Lung (tissue), 13 donors: ENCODE data around the gene WDPCP. TPM values are rescaled to one million over a fixed set of nuclear protein-coding genes. Genes with fewer than 3 reads are reported as not detected.
"Not testable (repeated sequence)": the region's sequence is repeated elsewhere in the genome, so short reads cannot be mapped to it uniquely, and the experiment has no call there.

ENCODE experiments used
- ATAC-seq: fragments of 200-7000 bp; cut with Tn5 transposase; one replicate; pipeline ENCODE4 v1.9.1; 2020; ENCODE audit warnings: moderate number of reproducible peaks; ENCODE audit not compliant: insufficient read depth, low FRiP score
- DNase-seq, 3 donors: peaks; one replicate each; pipeline ENCODE4 v3.0.0-alpha.2; 2013 to 2017
- H3K27ac ChIP-seq, 2 donors: one replicate each; pipeline ENCODE4 v1.5.1; 2013; ENCODE audit warnings: mild to moderate bottlenecking in 2 of 2, moderate library complexity in 2 of 2, control low read depth in 1 of 2, inconsistent platforms in 1 of 2, low read depth in 1 of 2, low read length in 1 of 2
- H3K27me3 ChIP-seq, 3 donors: one replicate each; pipeline ENCODE4 v1.5.1; 2013; ENCODE audit warnings: low read length in 2 of 3; ENCODE audit not compliant: control insufficient read depth in 3 of 3, insufficient read depth in 3 of 3
- H3K36me3 ChIP-seq, 4 donors: one replicate each; pipeline ENCODE4 v1.5.1; 2013; ENCODE audit warnings: low read length in 4 of 4, mild to moderate bottlenecking in 1 of 4, moderate library complexity in 1 of 4; ENCODE audit not compliant: control insufficient read depth in 4 of 4, insufficient read depth in 4 of 4
- H3K4me1 ChIP-seq, 5 donors: one replicate each; pipeline ENCODE4 v1.5.1; 2013; ENCODE audit warnings: low read length in 5 of 5, mild to moderate bottlenecking in 2 of 5, moderate library complexity in 1 of 5; ENCODE audit not compliant: control insufficient read depth in 5 of 5, insufficient read depth in 5 of 5
- H3K4me3 ChIP-seq: one replicate; pipeline ENCODE4 v1.5.1; 2013; ENCODE audit warnings: mild to moderate bottlenecking, control low read depth, moderate library complexity
- H3K9ac ChIP-seq, 2 donors: one replicate each; pipeline ENCODE4 v1.5.1; 2013; ENCODE audit warnings: low read length in 2 of 2, control low read depth in 1 of 2; ENCODE audit not compliant: insufficient read depth in 1 of 2
- H3K9me3 ChIP-seq, 4 donors: one replicate each; pipeline ENCODE4 v1.5.1; 2013; ENCODE audit warnings: low read length in 3 of 4, mild to moderate bottlenecking in 1 of 4, moderate library complexity in 1 of 4; ENCODE audit not compliant: control insufficient read depth in 4 of 4, insufficient read depth in 3 of 4
- CTCF ChIP-seq: IDR thresholded peaks from 2 replicates; pipeline ENCODE4 v1.5.1; 2012; ENCODE audit warnings: mild to moderate bottlenecking; ENCODE audit errors: control extremely low read depth, extremely low read depth
- WGBS, 2 donors: extraction: QIAGEN DNeasy Blood & Tissue Kit; methylation state at CpG; one replicate each; pipeline ENCODE4 v1.1.7; 2013; 5-methylcytosine and 5-hydroxymethylcytosine counted together
- polyA plus RNA-seq, 2 donors: library from polyadenylated mRNA; stranded (reverse); fragments of 200-250 nt; gene quantifications; one replicate each; pipeline ENCODE4 v1.2.1, GENCODE V29; 2013
- small RNA-seq: library from RNA; depleted of rRNA; stranded (forward); fragments of <200 nt; gene quantifications from one replicate; pipeline ENCODE3, GENCODE V24; 2014; ENCODE audit warnings: low replicate concordance
- total RNA-seq, 2 donors: library from RNA; depleted of rRNA in 1 of 2; stranded (reverse); fragments of >200 nt in 1 of 2; gene quantifications; one replicate each; pipeline ENCODE4 v1.2.1, GENCODE V29; 2014 to 2021
- donor health status: control.
- donor health status: control.
- donor health status: Bipolar disorder and iron deficiency.
- donor health status: healthy.
- donor health status: DM: yes; HTN: yes; CAD: no.

Gene WDPCP
- total and polyA plus RNA-seq, 4 donors: 2.3 to 40.7 (median 8.6) TPM

- no peak for TF ChIP-seq CTCF
- H3K36me3 ChIP-seq: no peaks in the 10 kb centered on the region
- no peak for ATAC-seq
- DNase-seq: no peak
- no peak overlapping the region for H3K4me3 ChIP-seq
- WGBS, 2 donors: 69 to 88% methylated on average over 4 of the region's 4 CpGs
- H3K27me3 ChIP-seq: no peaks in the 10 kb centered on the region
- no peaks in the 10 kb centered on the region for H3K4me1 ChIP-seq
- H3K9ac ChIP-seq: no peak overlapping the region
- no peak overlapping the region for H3K27ac ChIP-seq
- no peaks in the 10 kb centered on the region for H3K9me3 ChIP-seq
Measured at GRCh38 chr2:63078852-63079606, 509.2 kb downstream of the WDPCP start.

GRCh38 chr2:63074399-63074798 is 513.9 kb downstream of the WDPCP start:
- not testable (repeated sequence) for H3K9ac ChIP-seq, H3K27me3 ChIP-seq, H3K4me1 ChIP-seq, H3K27ac ChIP-seq, H3K36me3 ChIP-seq, ATAC-seq, H3K4me3 ChIP-seq, H3K9me3 ChIP-seq, DNase-seq
- 89 to 91% methylated on average over 4 of the region's 4 CpGs for WGBS, 2 donors

- no peak for TF ChIP-seq CTCF
- peaks cover 0 to 10% (median 5%) of the 10 kb centered on the region in 3 donors for H3K27me3 ChIP-seq
- H3K4me1 ChIP-seq: no peaks in the 10 kb centered on the region
- no peak overlapping the region for H3K9ac ChIP-seq
- ATAC-seq (peak; percentile 27), DNase-seq (no peak)
- peaks cover 0 to 2% (median 0%) of the 10 kb centered on the region in 4 donors for H3K9me3 ChIP-seq
- WGBS, 2 donors: 77 to 82% methylated on average over 3 of the region's 3 CpGs
- H3K4me3 ChIP-seq: no peak overlapping the region
- H3K36me3 ChIP-seq: no peaks in the 10 kb centered on the region
- H3K27ac ChIP-seq: no peak overlapping the region
Measured at GRCh38 chr2:63073994-63074393, 514.3 kb downstream of the WDPCP start.

GRCh38 chr2:63071664-63072063 is 516.6 kb downstream of the WDPCP start:
- no peaks in the 10 kb centered on the region for H3K4me1 ChIP-seq
- H3K9ac ChIP-seq: no peak overlapping the region
- no peak for DNase-seq
- 83 to 85% methylated on average over 2 of the region's 2 CpGs for WGBS, 2 donors
- H3K27me3 ChIP-seq: peaks cover 0 to 29% (median 12%) of the 10 kb centered on the region in 3 donors
- peaks cover 0 to 2% (median 1%) of the 10 kb centered on the region in 4 donors for H3K9me3 ChIP-seq
- H3K27ac ChIP-seq: no peak overlapping the region
- ATAC-seq: no peak
- H3K36me3 ChIP-seq: no peaks in the 10 kb centered on the region
- no peak overlapping the region for H3K4me3 ChIP-seq
- no peak for TF ChIP-seq CTCF

Small RNA genes within 50 kb of the gene (small RNA-seq; reads per million reads assigned to genes)
- gene RF00017: not detected

Other genes starting within 250 kb of the WDPCP start
- 100 to 1,000 TPM; 110 to 120 TPM for gene MDH1, start 486 bp upstream of the WDPCP start, total RNA-seq
- gene MDH1, start 486 bp upstream of the WDPCP start, polyA plus RNA-seq: 100 to 1,000 TPM; 120 to 203 TPM